MM.1S (cell line): ENCODE results near the gene TENM4.

Experiments
- CTCF ChIP-seq: fragments of 300-600 bp; sonication (generic); IDR thresholded peaks from 2 replicates; pipeline ENCODE4 v1.5.1; 2016; ENCODE audit warnings: antibody characterized with exemption, low read length, mixed read lengths
- EZH2 ChIP-seq: fragments of 300-600 bp; sonication (generic); optimal IDR thresholded peaks from 2 replicates; pipeline ENCODE3; 2017; ENCODE audit warnings: low read depth, mild to moderate bottlenecking, antibody characterized with exemption, low read length, mixed read lengths
- EZH2phosphoT487 ChIP-seq: fragments of 300-600 bp; sonication (generic); IDR thresholded peaks from 2 replicates; pipeline ENCODE4 v1.6.1; 2018; ENCODE audit warnings: antibody characterized with exemption, low read length

DNA sequence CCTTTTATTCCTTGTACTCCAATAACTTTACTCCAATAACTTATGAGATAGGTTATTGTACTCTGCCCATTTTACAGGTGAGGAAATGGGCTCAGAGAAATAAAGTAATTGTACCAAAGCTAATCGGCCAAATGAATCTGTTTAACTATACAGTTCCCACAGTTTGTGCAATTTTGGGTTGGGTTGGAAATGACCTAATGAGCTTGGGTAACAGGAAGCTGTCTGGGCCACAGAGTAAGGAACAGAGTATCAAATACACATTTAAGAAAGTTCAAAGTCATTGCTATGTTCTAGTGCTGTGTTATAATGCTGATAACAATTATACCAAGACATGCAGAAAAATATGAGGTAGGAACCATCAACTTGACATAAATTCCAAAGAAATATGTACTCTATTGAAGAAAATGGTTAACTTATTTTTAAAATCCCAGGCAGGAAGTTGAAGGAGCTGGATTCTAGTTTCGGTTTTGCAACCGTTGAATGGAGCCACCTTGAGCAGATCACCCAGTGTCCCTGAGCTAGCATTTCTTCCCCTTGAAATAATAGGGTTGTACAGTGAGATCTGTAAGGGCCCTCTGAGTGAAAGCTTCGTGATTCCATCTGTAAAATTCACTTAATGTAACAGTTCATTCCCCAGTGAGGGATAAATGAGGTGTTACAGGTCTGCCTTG is 505.3 kb downstream of the TENM4 start:
- TF ChIP-seq CTCF (no peak), EZH2phosphoT487 (no peak), EZH2 (no peak)
